ENCODE measurements around the gene PPM1N.

PPM1N gene

DNA sequence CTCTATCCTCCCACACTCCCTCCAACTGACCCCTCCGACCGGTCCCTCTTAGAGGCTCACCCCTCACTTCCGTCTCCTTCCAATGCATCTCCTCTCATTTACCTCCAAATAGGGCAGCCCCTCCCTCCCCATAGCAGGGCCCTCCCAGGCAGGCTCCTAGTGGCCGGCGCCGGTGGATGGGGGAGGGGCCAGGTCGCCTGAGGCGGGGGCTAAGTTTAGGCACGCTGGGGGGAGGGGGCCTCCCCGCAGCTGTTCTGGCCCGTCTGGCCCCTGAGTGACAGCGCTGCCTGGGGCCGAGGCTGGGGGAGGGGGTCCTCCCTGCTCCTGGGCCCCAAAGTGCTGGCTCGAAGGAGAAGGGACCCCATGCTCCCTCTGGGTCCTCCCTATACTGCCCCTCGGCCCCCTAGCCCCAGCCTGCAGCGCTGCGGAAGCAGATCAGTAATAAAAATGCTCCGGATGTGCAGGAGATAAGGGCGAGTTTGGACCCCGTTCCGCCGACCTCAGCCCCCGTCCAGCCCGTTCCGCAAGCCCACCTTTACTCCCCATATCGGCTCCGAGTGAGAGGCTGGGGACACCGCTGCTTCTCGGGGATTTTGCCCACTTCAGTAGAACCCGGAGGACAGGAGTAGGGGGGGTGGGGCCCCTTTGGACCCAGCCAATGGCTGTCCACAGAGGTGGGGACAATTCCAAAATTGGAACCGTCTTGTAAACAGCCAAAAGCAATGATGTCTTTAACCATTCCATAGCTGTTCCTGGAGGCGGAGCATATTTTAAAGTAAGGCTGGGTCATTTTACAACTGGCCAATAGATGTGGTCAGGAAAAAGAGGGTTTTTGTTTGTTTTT is 5.4 kb upstream of the PPM1N start:
- no peak for DNase-seq

DNA sequence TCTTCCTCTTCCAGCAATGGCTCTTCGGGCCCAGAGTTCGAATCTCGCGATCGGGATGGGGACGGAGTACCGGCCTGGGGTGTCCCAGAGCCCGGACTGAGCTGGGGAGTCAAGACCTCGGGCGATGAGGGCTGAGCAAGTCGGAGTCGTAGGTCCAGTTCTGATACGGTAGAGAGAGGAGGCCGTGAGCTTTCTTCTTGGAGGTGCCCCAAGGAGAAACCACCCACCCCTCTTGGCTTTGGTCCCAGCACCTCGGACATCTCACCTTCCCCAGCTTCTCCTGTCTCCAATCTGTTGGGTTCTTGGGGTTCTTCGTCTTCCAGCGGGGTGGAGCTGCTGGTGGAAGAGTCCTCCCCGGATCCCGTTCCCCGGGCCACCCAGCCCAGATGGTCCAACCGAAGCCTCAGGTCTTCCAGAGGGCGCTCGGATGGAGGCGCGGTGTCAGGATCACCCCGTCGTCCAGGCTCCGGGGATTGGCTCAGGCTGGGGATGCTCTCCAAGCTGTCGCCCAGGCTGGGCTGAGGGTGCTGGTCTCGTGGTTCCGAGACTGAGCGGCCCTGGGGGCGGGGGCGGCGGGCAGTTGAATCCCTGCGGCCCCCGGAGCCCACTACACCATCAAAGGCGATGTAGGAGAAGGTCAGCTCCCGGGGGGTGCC is 3.9 kb upstream of the PPM1N start:
- DNase-seq: no peak

DNA sequence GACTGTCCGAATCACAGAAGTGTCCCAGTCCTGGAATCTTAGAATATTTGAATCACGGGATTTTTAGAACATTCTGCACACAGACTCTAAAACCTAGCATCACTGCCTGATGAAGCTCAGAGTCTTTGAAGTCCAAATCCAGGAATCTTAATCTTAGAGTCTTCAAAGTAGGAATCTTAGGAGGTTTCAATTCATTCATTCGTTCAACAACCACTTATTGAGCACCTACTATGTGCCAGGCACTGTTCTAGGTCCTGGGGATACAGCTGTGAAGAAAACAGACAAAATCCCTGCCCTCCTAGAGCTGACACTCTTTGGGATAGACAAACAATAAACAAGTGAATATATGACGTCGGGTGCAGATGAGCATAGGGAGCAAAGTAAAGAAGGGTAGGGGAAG is 3.1 kb upstream of the PPM1N start:
- no peak for DNase-seq

DNA sequence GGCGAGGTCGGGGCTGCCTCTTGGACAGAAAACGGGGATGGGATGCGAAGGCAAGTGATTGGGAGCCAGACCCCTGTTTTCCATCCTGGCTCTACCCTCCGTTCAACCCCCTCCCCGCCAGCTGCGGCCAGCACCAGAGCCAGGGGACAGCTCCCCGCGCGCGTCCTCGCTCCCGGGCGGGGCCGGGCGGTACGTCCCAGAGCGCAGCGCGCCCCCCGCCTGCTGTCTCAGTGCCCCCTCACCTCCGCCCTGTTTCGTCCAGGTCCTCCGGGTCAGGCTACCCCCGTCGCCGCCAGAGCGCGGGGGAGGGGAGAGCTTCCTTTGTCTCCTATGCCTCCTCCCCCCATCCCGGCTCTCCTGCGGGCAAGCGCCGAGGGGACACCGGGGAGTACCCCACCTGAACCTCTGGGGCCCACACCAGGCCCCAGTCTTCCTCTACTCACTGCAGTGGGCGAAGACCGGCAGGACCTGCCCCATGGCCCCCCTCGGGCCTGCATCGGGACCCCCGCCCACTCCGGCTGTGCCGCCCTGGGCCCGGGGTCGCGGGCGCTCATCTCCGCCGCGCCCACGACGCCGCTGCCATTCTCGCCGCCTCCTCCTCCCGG is 1.8 kb upstream of the PPM1N start:
- DNase-seq: no peak

DNA sequence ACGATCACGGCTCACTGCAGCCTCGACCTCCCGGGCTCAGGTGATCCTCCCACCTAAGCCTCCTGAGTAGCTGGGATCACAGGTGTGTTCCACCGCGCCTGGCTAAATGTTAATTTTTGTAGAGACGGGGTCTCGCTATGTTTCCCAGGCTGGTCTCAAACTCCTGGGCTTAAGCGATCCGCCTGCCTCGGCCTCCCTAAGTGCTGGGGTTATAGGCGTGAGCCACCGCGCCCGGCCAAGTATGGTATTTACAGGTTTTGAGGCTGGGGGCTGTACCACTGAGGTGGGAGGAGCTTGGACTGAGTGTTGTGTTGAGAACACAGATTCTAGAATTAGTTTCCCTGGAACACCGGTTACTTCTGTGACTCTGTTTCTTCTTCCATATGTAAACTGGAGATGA is 452 bp upstream of the PPM1N start:
- no peak for DNase-seq

DNA sequence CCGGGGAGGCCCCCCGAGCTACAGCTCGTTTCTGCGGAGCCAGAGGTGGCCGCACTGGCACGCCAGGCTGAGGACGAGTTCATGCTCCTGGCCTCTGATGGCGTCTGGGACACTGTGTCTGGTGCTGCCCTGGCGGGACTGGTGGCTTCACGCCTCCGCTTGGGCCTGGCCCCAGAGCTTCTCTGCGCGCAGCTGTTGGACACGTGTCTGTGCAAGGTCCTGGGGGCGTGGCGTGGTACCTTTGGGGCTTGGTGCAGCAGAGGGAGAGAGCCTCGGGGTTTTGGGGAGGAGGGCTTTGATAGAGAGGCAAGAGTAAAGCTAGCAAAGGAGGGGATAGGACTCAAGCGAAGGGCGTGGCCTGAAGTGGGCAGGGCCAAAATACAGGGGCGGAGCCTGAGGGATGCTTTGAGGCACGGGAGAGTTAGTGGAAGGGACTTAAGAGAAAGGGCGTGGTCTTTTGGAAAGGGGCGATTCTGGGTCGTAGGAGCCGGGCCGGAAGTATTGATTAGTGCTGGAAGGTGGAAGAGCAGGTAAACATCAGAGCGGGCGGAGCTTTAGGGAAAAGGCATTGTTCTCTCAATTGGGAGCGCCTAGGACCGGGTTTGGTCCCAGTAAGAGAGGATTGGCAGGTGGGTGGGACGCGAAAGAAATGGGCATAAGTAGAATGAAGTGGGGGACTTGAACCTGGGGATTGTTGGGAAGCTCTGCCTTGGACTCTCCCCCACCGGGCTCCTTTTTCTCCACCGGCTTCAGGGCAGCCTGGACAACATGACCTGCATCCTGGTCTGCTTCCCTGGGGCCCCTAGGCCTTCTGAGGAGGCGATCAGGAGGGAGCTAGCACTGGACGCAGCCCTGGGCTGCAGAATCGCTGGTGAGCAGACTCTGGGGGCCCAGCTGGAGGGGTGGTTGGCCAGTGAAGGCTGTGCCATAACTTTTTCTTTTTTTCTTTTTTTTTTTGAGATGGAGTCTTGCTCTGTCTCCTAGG is 1.2 kb downstream of the PPM1N start:
- peak; percentile 28 for DNase-seq

DNA sequence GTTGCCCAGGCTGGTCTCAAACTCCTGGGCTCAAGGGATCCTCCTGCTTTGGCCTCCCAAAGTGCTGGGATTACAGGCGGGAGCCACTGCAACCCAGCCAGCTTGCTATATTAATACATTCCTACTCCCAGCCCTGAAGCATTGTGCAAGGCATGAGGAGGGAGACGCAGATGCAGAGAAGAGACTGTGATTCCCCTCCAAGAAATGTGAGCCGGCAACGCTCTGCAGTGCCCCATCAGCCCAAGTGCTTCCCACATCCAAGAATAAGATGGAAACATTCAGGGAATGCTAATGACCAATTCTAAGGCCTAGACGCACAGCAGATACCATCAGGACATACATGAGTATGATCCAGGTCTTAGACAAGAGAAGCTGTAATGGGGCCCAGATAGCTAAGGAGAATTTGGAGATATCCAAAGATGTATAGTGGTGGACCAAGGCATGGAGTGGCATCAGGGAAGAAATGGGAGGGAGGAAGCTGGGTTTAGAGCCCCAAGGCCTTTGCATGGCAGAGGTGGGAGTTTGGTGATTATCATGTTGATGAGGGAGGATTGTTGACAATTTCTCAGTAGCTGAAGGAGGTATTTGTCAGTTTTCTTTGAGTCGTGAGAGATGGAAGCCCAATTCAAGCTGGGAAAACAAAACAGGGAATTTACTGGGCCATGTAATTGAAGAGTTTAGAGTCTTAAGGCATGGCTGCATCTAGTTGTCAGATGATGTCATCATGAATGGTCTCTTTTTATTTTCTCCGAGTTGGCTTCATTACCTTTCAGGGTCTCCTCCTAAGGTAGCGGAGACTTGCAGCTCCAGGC is 2.9 kb downstream of the PPM1N start:
- no peak for DNase-seq

DNA sequence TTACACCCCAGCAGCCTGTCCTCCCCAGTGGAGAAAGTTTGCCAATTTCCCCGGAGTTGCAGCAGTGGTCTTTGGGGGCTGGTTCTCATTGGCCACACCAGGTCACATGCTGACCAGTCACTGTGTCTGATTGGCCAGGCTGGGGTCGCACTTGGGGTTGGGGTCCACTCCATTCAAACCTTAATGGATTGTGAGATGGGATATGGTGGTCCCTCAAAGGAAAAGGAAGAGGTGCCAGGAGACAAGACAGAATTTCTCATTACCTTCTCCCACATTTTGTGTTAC is 3.4 kb downstream of the PPM1N start:
- DNase-seq: no peak

DNA sequence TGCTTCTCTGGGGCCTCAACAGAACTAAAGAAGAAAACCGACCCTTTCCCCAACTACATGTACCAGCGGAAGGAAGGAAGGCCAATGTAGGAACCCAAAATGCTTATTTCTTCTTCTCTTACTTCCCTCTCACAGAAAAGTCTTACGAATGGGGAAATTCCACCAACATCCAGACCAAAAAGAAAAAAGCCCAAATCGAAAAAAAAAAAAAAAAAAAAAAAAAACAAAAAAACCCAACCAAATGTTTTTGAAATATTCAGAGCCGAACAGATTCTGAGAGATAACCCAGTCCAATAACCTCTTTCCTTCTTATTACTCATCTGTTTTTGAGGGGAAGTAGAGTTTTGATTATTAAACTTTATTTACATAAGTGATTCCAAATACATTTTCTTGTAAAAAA is 3.9 kb downstream of the PPM1N start:
- DNase-seq: no peak

DNA sequence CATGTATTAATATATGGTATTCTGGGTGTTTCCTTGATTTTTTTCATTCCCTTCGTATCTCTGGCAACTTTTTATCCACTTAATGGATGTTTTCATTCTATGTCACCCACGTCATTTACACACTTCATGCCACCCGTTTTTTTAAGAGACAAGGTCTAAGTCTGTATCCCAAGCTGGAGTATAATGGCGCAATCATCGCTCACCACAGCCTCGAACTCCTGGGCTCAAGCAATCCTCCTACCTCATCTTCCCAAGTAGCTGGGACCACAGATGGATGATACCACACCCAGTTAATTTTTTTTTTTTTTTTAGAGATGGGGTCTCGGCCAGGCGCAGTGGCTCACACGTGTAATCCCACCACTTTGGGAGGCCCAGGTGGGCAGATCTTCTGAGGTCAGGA is 5.7 kb downstream of the PPM1N start:
- DNase-seq: no peak

DNA sequence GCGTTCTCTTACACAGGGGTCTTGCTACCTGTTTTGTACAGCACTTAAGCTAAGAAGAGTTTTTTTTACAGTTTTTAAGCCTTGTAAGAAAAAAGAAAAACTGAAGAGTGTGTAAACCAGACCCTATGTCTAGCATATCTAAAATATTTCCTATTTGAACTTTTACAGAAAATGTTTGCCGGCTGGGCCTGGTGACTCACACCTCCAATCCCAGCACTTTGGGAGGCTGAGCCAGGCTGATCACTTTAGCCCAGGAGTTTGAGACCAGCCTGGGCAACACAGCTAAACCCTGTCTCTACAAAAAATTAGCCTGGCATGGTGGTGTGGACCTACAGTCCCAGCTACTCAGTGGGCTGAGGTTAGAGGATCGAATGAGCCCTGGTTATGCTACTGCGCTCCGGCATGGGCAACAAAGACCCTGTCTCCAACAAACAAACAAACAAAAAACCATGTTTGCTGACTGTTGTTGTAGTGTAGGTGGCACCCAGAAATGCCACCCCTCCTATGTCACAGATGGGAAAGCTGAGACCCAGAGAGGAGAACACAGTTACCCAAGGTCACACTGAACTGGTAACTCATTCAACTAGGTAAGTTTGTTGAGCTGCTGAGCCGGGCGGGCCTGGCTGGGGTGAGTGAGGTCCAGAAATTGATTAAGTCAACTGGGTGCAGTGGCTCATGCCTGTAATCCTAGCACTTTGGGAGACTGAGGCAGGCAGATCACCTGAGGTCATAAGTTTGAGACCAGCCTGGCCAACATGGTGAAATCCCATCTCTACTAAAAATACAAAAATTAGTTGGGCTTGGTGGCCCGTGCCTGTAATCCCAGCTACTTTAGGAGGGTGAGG is 7.1 kb downstream of the PPM1N start:
- DNase-seq: no peak

DNA sequence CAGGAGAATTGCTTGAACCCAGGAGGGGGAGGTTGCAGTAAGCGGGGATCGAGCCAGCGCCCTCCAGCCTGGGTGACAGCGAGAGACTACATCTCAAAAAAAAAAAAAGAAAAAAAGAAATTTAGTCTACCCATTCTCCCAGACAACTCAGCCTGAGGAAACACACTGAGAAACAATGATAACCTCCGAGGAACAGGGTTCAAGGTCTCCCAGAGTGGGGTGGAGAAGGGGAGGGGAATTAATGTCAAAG is 7.7 kb downstream of the PPM1N start:
- DNase-seq: no peak

DNA sequence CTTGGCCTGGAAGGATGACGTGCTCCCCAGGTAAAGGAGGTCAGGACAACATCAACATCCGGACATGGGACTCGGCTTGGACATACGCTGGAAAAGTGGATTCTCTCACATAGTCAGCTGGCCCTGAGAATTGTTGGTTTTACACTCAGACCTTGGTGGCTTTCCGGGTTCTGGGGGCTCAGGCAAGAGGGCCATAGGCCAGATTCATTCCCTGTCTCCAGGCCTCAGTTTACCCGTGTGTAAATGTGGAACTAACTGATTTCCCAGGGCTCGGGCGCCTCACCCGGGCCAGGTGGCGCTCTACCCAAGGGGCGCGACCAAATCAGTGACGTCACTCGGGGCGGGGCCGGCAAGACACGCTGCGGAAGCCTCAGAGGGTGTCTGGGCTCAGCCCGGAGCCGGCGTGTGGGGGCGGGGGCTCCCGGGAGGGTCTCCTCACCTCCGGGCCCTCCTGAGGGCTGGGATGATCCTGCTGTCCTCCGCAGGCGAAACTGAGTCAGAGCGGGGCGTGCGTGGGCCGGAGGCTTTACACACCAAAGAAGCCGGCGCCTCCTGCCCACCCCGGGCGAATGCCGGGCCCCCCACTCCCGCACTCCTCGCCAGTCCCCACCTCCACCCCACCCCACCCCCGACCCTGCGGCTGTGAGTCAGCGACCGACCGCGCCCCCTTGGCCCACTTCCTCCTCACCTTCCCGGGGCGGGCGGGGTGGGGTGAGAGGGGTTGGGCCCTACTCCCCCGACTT is 8.2 kb downstream of the PPM1N start:
- peak; percentile 98 for DNase-seq

DNA sequence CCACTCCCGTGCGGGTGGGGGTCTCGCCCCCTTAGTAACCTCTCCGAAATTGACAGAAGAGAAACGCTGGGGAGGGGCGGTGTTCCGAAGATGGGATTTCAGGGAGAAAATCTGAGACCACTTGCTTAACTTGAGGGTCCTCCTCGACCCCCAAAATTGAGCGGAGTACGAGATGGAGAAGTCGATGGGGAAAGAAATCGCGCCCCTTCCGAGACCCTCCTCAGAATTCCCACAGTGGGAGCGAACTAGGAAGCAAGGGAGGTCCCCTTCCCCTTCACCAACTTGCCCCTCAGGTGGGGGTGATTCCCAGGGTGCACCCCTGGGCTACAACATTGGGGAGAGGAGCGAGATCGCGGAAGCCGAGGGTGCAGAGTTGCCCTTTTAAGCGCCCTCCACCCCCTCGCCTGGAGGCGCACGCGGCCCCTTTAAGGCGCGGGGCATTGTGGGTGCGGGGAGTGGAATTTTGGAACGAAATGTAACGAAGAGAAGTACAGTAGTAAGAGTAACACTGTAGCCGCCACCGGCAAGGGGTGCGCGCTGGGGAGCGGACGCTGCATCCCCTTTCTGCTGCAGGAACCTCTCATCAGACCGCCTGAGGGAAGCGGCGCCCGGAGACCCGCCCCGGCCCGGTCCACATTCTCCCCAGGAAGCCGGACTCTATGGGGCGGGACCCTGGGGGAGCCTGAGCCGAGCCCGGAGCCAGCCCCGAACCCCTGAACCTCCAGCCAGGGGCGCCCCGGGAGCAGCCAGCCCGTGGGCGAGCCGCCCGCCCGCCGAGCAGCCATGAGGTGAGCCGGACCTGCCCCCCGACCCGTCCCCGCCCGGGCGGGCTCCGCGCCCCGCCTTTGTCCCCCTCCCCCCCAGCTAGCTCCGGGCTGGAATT is 9.0 kb downstream of the PPM1N start, which contains the start of gene VASP:
Gene VASP, plus strand, starts transcription at position 491 of the 883 bp plus-strand sequence. Its CDS starts 293 bp downstream, at position 784.
- DNase-seq: peak; percentile 91

DNA sequence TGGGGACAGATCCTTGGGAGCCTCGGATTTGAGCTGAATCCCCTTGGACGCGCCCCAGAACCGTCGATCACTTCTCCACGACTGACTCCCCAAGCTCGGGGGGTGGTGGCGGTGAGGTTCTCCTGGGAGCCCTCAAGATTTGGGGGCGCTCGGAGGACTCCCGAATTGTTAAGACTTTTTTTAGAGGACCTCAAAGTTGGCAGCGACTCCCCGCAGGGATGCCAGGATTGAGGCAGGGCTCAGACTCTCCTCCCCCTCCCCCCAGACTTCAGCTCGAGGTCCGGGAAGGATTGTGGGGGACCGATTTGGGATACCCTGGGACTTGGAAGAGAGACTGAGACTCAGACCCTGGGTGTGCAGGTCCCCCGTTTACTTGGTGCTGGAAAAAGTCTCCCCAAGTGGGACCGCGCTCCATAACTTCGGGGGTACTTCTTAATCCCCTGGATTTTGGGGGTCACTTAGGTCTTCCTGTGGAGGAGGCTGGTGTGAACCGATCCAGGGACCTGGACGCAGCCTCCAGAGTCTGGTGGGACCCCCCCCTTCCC is 9.7 kb downstream of the PPM1N start:
- DNase-seq: no peak

DNA sequence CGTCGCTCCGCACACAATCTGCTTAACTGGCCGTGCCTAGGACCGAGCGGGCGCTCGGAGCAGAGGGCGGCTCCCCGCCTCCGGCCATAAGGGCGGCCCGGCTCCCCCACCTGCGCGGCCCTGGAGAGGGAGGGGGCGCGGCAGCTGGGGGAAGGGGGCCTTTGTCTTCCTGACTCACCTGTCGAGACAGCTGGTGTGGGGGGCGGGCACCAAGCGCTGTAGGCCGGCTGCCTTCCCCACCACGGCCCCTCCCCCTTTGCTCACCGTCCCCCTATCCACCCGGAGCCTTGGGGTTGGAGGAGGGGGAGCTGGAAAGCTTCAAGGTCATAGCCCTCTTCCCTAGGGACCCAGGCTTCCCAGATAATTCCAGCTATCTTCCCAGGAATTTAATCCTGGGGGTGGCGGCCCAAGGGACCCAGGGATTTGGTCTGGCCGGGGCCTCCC is 10.2 kb downstream of the PPM1N start:
- DNase-seq: peak; percentile 37

DNA sequence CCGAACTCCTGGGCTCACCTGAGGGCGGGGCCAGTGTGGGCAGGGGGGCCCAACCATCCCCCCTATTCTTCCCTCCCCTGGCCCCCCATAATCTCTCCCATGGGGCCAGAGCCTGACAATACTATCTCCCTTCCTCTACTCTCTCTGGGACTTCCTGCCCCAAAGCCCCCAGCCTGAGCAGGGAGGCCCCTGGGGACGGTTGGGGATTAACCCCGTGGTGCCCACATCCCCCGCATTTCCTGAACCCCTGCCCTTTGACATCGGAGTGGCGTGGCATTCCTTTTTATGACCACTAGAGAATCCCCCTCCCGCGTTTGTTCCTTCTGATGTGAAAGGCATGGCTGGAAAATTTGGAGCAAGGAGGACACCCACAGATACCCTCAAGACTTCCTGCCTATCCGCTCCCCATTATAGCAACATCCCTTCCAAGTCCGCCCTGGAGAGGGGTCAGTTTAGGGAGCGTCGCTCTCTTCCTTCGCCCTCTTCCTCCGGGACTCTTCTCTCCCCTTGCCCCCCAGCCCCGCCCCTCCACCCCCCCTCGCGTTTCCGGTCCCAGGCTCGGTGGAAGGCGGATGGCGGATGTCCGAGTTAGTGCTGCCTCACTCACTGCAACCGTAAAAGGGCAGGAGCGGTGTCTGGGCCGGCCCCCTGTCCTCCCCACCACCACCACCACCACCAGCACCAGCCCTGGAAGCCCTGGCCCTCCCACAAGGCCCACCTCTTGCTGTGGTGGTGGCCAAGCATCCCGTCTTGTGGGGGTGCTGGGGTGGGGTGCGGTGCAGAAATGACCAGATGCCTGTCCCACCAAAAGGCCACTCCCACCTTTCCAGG is 10.8 kb downstream of the PPM1N start:
- no peak for DNase-seq

DNA sequence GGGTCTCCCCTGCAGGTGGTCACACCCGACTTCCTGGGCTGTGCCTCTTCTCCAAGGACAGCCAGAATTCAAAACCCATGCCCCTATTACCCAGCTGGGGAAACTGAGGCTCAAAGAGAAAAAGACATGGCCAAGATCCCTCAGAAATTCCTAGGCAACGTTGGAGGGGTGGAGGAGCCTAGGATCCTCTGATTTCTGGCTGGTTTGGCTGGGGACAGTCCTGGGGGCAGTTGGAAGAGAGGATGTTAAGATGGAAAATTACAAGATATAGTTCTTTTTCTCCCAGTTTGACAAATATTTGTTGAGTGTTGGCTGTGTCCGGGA is 11.4 kb downstream of the PPM1N start:
- no peak for DNase-seq
